HS-27A (cell line): Measurements from ENCODE around the gene FBXW11.
"Not testable (repeated sequence)": the region's sequence is repeated elsewhere in the genome, so short reads cannot be mapped to it uniquely, and the experiment has no call there.

Experiments
- DNase-seq: peaks from one replicate; pipeline ENCODE4 v3.0.0-alpha.2; 2012; ENCODE audit warnings: low read depth, missing footprints

The FBXW11 gene

GRCh38 chr5:171984748-171985419 is 21.6 kb downstream of the FBXW11 start:
- DNase-seq, result peak; percentile 42

- DNase-seq, result no peak
Observed at GRCh38 chr5:171981847-171982246, 24.6 kb downstream of the FBXW11 start.

- DNase-seq, result no peak
Observed at GRCh38 chr5:171980792-171981191, 25.6 kb downstream of the FBXW11 start.

- DNase-seq, result no peak
Observed at GRCh38 chr5:171979606-171980005, 26.8 kb downstream of the FBXW11 start.

- DNase-seq, result no peak
Observed at GRCh38 chr5:171978519-171978918, 27.9 kb downstream of the FBXW11 start.

GRCh38 chr5:171978016-171978415 is 28.4 kb downstream of the FBXW11 start:
- DNase-seq, result no peak

GRCh38 chr5:171977244-171977950 is 29.0 kb downstream of the FBXW11 start:
- not testable (repeated sequence) for DNase-seq

- no peak for DNase-seq
Observed at GRCh38 chr5:171975877-171976667, 30.4 kb downstream of the FBXW11 start.

GRCh38 chr5:171975262-171975876 is 31.1 kb downstream of the FBXW11 start:
- DNase-seq, result no peak

- no peak for DNase-seq
Observed at GRCh38 chr5:171970826-171971225, 35.6 kb downstream of the FBXW11 start.

GRCh38 chr5:171969288-171969880 is 37.1 kb downstream of the FBXW11 start:
- DNase-seq, result no peak

- DNase-seq, result no peak
Observed at GRCh38 chr5:171968531-171968930, 37.9 kb downstream of the FBXW11 start.

GRCh38 chr5:171966964-171967363 is 39.5 kb downstream of the FBXW11 start:
- no peak for DNase-seq

GRCh38 chr5:171966270-171966669 is 40.2 kb downstream of the FBXW11 start:
- no peak for DNase-seq

- no peak for DNase-seq
Observed at GRCh38 chr5:171965745-171966144, 40.7 kb downstream of the FBXW11 start.

- DNase-seq, result no peak
Observed at GRCh38 chr5:171963416-171963815, 43.0 kb downstream of the FBXW11 start.

GRCh38 chr5:171961117-171961516 is 45.3 kb downstream of the FBXW11 start:
- no peak for DNase-seq

GRCh38 chr5:171957591-171958251 is 48.7 kb downstream of the FBXW11 start:
- DNase-seq, result no peak

GRCh38 chr5:171956887-171957495 is 49.4 kb downstream of the FBXW11 start:
- no peak for DNase-seq

GRCh38 chr5:171956314-171956713 is 50.1 kb downstream of the FBXW11 start:
- no peak for DNase-seq

- DNase-seq, result no peak
Observed at GRCh38 chr5:171955761-171956160, 50.7 kb downstream of the FBXW11 start.
